GM21390 (cell line): ENCODE results near the gene LIPC.

ENCODE experiments used
- ATAC-seq: cut with Tn5 transposase; IDR thresholded peaks from one replicate; pipeline ENCODE4 v1.9.1; 2021; ENCODE audit not compliant: unreplicated experiment

LIPC gene

DNA sequence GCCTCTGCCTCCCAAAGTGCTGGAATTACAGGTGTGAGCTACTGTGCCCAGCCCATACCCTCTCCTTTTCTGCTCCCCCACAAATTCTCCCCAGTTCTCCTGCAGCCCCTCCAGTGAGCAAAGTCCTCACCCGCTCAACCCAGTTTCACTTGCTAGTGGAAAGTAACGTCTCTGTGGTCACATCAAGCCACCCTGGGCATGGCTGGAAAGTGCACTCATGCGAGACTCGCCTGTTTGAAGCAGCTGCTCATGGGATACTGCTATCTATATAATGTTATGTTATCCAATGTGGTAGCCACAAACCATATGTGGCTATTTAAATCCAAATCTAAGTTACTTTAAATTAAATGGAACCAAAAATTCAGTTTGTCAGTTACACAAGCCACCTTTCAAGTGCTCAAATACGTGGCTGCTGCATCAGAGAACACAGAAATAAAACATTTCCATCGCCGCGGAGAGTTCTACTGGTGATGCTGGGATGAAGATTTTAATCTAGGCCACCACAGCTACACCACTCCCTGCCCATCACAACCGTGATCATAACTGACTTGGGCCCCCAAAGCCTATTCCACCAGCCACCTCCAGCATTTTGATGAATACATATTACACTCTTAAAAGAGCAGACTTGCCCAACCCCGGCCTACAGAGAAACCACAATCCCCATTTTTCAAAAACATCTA, 119.4 kb downstream of the LIPC start:
- ATAC-seq = no peak

GRCh38 chr15:58551764-58552504, 120.1 kb downstream of the LIPC start:
- ATAC-seq = no peak

DNA sequence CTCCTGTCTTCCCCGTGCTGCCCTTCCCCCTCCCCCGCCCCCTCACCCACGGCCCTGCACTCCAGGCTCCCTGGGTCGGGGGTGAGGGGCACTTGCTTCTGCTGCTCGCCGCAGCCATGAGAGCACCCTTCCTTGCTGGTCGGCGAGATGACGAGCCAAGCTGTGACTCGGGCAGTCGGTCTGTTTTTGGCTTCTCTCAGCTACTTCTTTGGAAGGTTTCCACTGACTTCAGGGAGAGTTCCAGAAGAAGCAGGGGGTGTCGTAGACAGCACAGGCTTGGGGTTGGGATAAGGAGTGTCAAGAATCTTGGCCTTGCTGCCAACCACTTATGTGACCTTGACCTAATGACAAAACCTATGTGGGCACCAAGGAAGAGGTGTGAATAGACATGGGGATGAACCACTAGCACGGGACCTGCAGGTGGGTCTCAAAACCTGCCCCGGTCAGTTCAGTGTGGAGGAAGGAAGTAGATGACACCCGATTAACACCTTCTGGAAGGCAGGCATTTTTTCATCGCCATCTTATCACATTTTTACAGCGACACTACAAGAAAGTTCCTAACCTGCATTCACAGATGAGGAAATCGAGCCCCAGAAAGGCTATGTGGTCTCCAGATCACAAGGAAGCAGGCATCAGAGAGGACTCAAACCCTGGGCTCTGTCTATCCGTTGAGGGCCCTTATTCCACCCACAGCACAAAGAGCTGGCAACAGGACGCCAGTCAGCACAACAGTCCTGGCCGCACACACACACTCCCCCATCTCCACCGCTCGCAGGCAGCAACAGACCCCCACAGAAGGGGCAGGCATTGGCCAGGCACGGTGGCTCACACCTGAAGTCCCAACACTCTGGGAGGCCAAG, 120.9 kb downstream of the LIPC start:
- ATAC-seq = no peak

- ATAC-seq = no peak
Measured at GRCh38 chr15:58553365-58553918, 121.7 kb downstream of the LIPC start.

DNA sequence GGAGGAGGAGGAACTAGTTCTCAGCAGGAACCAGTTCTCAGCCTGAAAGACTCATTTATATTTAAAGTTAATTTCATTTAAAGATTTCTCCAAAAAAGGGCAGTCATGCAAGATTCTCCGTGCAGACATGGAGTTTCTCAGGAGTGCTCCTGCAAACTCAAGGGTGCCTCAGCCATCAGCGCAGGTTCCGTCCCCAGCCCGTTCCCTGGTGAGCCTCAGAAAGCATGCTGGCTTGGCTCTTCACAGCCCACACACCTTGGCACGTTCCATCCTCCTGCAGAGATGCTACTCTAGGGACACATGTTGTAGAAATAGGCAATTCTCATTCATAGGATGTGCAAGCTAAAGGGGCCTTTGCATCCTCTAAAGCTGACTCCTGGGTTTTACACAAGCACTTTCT, 123.0 kb downstream of the LIPC start:
- no peak for ATAC-seq

DNA sequence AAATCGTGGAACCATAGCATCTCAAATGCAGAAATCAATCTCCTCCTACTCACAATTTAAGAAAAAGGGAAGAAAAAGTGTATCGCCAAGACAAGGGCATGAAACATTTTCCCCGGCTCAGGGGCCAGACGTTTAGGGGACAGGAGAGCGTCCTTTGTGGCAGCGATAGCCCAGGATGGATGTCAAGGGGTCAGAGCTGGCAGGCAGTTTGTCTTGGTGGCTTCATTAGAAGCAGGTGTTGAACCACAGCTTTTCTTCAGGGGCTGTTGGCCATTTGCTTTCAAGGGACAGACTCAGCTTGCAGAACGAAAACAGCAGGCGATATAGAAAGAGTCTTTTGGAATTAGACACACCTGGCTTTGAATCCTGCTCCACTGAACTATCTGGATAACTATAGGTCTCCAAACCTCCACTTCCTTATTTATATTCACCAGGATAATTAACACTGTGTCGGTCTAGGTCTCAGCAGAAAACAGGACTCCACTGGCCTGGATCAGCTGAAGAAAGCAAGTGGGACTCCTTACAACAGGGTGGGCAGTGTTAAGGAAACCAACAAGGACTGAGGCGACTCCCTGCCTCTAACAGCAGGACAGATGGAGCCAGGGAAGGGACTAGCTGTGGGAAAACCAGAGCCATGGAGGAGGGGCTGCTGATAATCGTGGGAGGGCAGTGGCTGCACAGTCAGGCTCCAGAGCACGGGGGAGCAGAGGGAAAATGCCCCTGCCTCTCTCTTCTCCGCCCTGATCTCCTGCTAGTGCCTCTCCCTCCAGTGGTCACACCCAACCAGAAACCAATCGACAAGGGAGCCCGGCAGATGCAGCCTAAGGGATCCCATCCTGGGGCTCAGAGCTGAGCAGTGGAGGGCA, 123.6 kb downstream of the LIPC start:
- no peak for ATAC-seq

DNA sequence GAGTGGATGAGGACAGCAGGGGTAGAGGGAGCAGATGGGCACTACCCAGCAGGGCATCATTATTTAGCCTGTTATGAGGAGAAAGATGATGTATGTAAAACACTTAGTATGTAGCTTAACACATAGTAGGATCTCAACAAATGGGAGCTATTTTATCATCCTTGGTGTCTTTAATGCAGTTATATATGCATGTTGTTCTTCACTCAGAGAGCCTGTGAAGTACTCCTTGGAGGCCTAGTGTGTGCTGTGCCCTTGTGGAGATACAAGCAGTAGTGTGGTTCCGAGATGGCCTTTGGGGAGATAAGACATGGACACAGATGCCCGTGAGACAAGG, 124.2 kb downstream of the LIPC start:
- no peak for ATAC-seq

- no peak for ATAC-seq
Measured at GRCh38 chr15:58556541-58556940, 124.8 kb downstream of the LIPC start.

DNA sequence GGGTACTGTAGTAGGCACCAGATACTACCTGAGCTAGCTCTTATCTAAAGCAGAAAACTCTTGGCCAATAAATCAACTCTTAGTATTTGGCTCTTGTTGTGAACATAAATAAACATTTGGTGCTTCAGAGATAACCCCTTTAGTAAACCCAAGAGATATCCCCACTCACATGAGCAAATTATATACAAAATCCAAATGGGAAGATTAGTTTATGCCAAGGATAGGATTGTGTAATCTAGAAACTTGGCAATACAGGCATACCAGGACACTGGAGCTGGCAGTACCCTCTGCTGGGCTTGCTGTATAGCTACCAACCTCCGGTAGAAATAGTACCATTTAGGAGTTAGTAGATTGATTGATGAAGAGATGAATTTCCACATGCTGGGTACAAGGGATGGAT, 127.0 kb downstream of the LIPC start:
- no peak for ATAC-seq

DNA sequence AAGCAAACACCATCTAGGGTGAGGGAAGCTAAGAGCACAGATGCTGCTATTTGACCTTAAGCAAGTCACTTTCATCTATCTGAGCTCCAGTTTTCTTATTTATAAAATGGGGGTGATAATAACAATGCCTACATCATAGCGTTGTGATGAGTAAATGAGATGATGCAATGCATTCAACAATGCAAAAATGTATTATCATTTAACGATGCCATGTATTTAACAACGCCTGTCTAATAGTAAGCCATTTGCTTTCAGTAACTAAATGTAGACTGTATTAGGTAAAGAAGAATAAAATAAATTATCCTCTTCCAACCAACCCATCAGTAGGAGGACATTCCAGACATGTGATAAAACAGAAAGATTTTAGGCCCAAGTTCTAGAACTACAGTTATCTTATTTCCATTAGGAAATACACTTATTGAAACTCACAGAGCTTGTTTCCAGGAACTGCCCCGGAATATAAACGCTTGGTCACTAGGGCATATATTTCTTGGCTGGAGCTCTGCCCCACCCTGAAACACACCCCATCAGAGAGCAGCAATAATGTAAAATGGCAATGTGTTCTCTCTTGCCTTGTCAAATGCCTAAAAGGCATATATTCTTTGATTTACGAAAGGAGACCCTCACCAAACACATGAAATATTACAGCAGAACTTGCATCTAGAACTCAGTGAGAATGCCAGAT, 128.3 kb downstream of the LIPC start:
- no peak for ATAC-seq

DNA sequence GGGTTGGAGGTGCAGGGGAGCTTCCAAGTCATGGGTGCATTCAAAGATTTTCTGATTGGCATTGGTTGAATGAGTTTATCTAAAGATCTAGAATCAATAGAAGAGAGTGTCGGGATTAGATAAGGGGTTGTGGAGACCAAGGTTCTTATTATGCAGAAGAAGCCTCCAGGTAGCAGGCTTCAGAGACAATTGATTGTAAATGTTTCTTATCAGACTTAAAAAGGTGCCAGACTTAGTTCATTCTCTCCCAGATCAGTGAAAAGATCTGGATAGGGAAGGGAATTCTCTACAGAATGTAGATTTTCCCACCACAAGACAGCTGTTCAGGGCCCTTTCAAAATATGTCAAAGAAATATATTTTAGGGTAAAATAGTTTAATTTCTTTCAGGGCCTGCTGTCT, 129.5 kb downstream of the LIPC start:
- ATAC-seq = no peak

GRCh38 chr15:58562135-58562534, 130.3 kb downstream of the LIPC start:
- ATAC-seq = no peak

GRCh38 chr15:58564981-58565380, 133.2 kb downstream of the LIPC start:
- ATAC-seq = no peak

- ATAC-seq = no peak
Measured at GRCh38 chr15:58565619-58566018, 133.8 kb downstream of the LIPC start.

DNA sequence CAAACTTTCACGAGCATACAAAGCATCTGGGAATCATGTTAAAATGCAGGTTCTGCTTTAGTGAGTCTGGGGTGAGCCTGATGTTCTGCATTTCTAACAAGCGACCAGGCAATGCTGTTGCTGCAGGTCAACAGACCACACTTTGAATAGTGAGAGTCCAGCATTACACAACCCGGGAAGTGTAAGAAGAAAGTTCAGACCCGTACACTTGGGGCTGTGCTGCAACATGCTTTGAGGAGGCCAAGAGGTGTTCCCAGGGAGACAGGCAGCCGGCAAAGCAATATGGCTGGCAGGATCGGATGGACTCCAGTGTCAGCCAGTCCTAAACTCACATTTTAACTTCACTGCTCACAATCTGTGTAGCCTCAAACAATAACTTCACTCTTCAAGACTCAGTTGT, 134.2 kb downstream of the LIPC start:
- no peak for ATAC-seq

GRCh38 chr15:58568157-58568571, 136.4 kb downstream of the LIPC start:
- no peak for ATAC-seq

- ATAC-seq = no peak
Measured at GRCh38 chr15:58569455-58569854, 137.7 kb downstream of the LIPC start.

- no peak for ATAC-seq
Measured at GRCh38 chr15:58571491-58571890, 139.7 kb downstream of the LIPC start.

- no peak for ATAC-seq
Measured at GRCh38 chr15:58572521-58572920, 140.7 kb downstream of the LIPC start.

DNA sequence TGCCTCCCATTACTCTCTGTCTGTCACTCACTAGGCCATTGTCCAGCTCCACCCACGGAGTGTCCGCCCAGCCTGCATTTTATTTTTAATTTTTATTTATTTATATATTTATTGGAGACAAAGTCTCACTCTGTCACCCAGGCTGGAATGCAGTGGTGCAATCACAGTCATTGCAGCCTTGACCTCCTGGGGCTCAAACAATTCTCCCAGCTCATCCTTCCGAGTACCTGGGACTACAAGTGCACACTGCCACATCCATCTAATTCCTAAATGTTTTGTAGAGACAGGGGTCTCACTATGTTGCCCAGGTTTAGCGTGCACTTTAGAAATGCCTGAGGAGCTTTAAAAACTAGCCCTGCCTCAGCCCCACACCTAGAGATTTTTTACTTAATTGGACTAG, 141.5 kb downstream of the LIPC start:
- ATAC-seq = no peak
